Measurements from ENCODE around the gene PAXX. TPM values are rescaled to one million over a fixed set of nuclear protein-coding genes. Genes with fewer than 3 reads are reported as not detected.
"Not testable (repeated sequence)": the region's sequence is repeated elsewhere in the genome, so short reads cannot be mapped to it uniquely, and the experiment has no call there.

The PAXX gene
- total RNA-seq, 4 donors from 2014 or later, result 65.7 to 142 (median 68.9) TPM

- no peak for DNase-seq (ENCODE audit: low spot score in 2 of 2)
- WGBS, 2 donors, result 87 to 89% methylated on average over 40 to 60 of the region's 65 CpGs
- no peaks in the 10 kb centered on the region for H3K36me3 ChIP-seq
- TF ChIP-seq CTCF (IDR thresholded peaks at IDR 0.05) (no peak), EP300 (IDR thresholded peaks at IDR 0.05) (no peak), POLR2A (IDR thresholded peaks at IDR 0.05) (no peak)
- no peak overlapping the region for H3K4me3 ChIP-seq
- H3K27ac ChIP-seq, result peak overlapping the region in 1 of 4 donors; percentile 87
- H3K4me1 ChIP-seq, result peaks cover 0 to 64% (median 53%) of the 10 kb centered on the region in 4 donors
- H3K27me3 ChIP-seq, result no peaks in the 10 kb centered on the region
- no peaks in the 10 kb centered on the region for H3K9me3 ChIP-seq
Measured at GRCh38 chr9:137030538-137031527, 38.6 kb downstream of the PAXX start.

- Histone ChIP-seq H3K9me3 (no peaks in the 10 kb centered on the region), H3K36me3 (peaks cover 0 to 1% (median 0%) of the 10 kb centered on the region in 3 donors), H3K27me3 (no peaks in the 10 kb centered on the region), H3K4me3 (peak within 1 kb of the TSS in 1 of 4 donors; percentile 4), H3K4me1 (peaks cover 0 to 52% (median 41%) of the 10 kb centered on the region in 4 donors), H3K27ac (peak within 1 kb of the TSS in 2 of 4 donors; percentile 5 to 66)
- DNase-seq (ENCODE audit: low spot score in 2 of 2), result no peak
- TF ChIP-seq EP300 (IDR thresholded peaks at IDR 0.05), result no peak
- no peak for TF ChIP-seq POLR2A (IDR thresholded peaks at IDR 0.05)
- no peak for TF ChIP-seq CTCF (IDR thresholded peaks at IDR 0.05)
- 52 to 63% methylated on average over 10 to 16 of the region's 16 CpGs for WGBS, 2 donors
Measured at GRCh38 chr9:137031904-137032640, 39.9 kb downstream of the PAXX start, which contains the start of gene FUT7. FUT7 (minus strand) TSS chr9:137032088; CDS start chr9:137031991, 97 bp downstream.

GRCh38 chr9:137032858-137033257 is 40.6 kb downstream of the PAXX start:
- Histone ChIP-seq H3K27ac (peak overlapping the region in 1 of 4 donors; percentile 66), H3K36me3 (peaks cover 0 to 9% (median 0%) of the 10 kb centered on the region in 3 donors), H3K27me3 (no peaks in the 10 kb centered on the region), H3K9me3 (no peaks in the 10 kb centered on the region), H3K4me3 (peak overlapping the region in 1 of 4 donors; percentile 39), H3K4me1 (peaks cover 0 to 47% (median 35%) of the 10 kb centered on the region in 4 donors)
- WGBS, 2 donors, result 75 to 84% methylated on average over 9 to 10 of the region's 10 CpGs
- TF ChIP-seq EP300 (IDR thresholded peaks at IDR 0.05), result peak in 1 of 2 donors; percentile 24
- no peak for TF ChIP-seq CTCF (IDR thresholded peaks at IDR 0.05)
- no peak for DNase-seq (ENCODE audit: low spot score in 2 of 2)

- Histone ChIP-seq H3K4me1 (peaks cover 0 to 46% (median 33%) of the 10 kb centered on the region in 4 donors), H3K4me3 (peak overlapping the region in 1 of 4 donors; percentile 39), H3K36me3 (peaks cover 0 to 15% (median 0%) of the 10 kb centered on the region in 3 donors)
- WGBS, 2 donors, result 93 to 95% methylated on average over 5 of the region's 5 CpGs
- H3K9me3 ChIP-seq; H3K27ac ChIP-seq; H3K27me3 ChIP-seq; DNase-seq (ENCODE audit: low spot score in 2 of 2): not testable (repeated sequence)
Measured at GRCh38 chr9:137033481-137033880, 41.3 kb downstream of the PAXX start.

GRCh38 chr9:137034039-137034708 is 42.0 kb downstream of the PAXX start:
- 46 to 62% methylated on average over 8 to 11 of the region's 15 CpGs for WGBS, 2 donors
- no peak for DNase-seq (ENCODE audit: low spot score in 2 of 2)
- Histone ChIP-seq H3K4me1 (peaks cover 0 to 39% (median 26%) of the 10 kb centered on the region in 4 donors), H3K27me3 (no peaks in the 10 kb centered on the region), H3K9me3 (no peaks in the 10 kb centered on the region), H3K36me3 (peaks cover 0 to 22% (median 0%) of the 10 kb centered on the region in 3 donors), H3K27ac (peak overlapping the region in 1 of 4 donors; percentile 7), H3K4me3 (peak overlapping the region in 1 of 4 donors; percentile 39)
- TF ChIP-seq POLR2A (IDR thresholded peaks at IDR 0.05), result no peak
- no peak for TF ChIP-seq EP300 (IDR thresholded peaks at IDR 0.05)
- TF ChIP-seq CTCF (IDR thresholded peaks at IDR 0.05), result no peak

Data from tibial nerve (tissue), 4 donors.